WTC11 (cell line): ENCODE measurements around the gene ARID4B.

ENCODE experiments used
- ATF1 ChIP-seq: sonication (generic); formaldehyde crosslinking; IDR thresholded peaks from 2 replicates; pipeline ENCODE4 v1.8.1; 2023; ENCODE audit warnings: mild to moderate bottlenecking, moderate library complexity, missing genetic modification reagents
- RELA ChIP-seq: sonication (generic); formaldehyde crosslinking; IDR thresholded peaks from 2 replicates; pipeline ENCODE4 v1.8.1; 2022; ENCODE audit warnings: missing genetic modification reagents, mild to moderate bottlenecking, borderline replicate concordance
- TEAD4 ChIP-seq: sonication (generic); formaldehyde crosslinking; IDR thresholded peaks from 2 replicates; pipeline ENCODE4 v1.8.0; 2022; ENCODE audit warnings: mild to moderate bottlenecking, missing genetic modification reagents

DNA sequence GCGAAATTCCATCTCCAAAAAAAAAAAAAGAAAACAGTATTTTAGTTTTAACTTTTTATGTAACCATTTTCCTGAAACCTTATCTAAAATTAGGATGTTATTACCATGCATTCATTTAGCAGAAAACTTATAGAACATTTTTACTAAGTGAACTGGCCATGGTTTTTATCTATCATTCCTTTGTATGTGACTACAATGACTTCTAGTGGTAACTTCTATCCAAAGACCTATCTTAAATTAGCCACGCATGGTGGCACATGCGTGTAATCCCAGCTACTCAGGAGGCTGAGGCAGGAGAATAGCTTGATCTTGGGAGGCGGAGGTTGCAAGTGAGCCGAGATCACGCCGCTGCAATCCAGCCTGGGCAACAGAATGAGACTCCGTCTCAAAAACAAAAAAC lies 11.8 kb upstream of the ARID4B start:
- TF ChIP-seq TEAD4 (CRISPR knock-in tag) (no peak), RELA (CRISPR knock-in tag) (no peak), ATF1 (CRISPR knock-in tag) (no peak)
